ENCODE results near the gene ZNF845. TPM values are rescaled to one million over a fixed set of nuclear protein-coding genes. Genes with fewer than 3 reads are reported as not detected.
A peak's percentile ranks its signal among the peaks of the same experiment; 100 is the strongest.
"Not testable (repeated sequence)": the region's sequence is repeated elsewhere in the genome, so short reads cannot be mapped to it uniquely, and the experiment has no call there.

The ZNF845 gene
- polyA plus RNA-seq, 3 donors from 2014 or later = 3.1 to 8.8 (median 6.4) TPM

- DNase-seq = no peak
- peaks cover 0 to 4% (median 0%) of the 10 kb centered on the region in 3 donors for H3K27me3 Mint-ChIP-seq (ENCODE audit: low read depth in 3 of 3)
- H3K36me3 Mint-ChIP-seq = peaks cover 28 to 34% (median 31%) of the 10 kb centered on the region in 3 donors
- peaks cover 40 to 78% (median 76%) of the 10 kb centered on the region in 6 donors for H3K9me3 Mint-ChIP-seq
- peaks cover 0 to 7% of the 10 kb centered on the region in 2 donors for H3K4me1 Mint-ChIP-seq
- H3K27ac Mint-ChIP-seq = no peak overlapping the region
- no peak overlapping the region for H3K4me3 Mint-ChIP-seq
These were observed 22.2 kb downstream of the ZNF845 start for GRCh38 chr19:53355739-53356138.

DNA sequence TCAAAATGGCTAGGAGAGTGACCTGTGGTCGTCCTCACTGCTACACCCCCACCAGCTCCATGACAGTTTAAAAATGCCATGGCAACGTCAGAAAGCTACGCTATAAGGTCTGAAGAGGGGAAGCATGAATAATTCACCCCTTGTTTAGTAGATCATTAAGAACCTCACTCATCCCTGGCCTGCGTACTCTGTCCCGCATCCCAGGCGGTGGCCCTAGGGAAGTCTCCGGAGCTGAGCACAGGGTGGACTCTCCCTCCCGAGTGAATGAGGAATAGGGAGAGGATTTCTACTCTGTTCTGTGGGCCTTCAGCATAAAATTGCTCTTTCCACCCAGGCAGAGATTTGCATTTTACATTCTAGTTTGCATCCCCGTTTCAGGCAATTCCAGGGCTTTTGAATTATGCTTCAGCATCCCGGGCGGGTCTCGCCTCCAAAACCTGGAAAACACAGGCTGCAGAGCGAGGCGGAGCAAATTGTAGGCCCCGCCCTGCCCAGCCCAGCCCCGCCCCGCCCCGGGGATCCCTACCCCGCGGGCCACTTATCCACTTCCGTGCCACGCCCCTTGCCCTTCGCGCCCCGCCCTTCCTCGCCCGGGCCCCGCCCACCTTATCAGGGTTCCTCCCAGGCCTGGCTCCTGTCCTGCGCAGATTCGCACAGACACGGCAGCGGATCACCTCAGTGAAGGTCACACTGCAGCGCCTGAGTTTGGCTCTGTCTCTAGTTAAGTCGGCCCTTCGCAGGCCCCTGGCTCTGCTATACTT, 24.5 kb downstream of the ZNF845 start:
- Mint-ChIP-seq H3K4me3 (no peak overlapping the region), H3K27ac (no peak overlapping the region), H3K9me3 (peaks cover 20 to 56% (median 53%) of the 10 kb centered on the region in 6 donors), H3K36me3 (peaks cover 7 to 11% (median 11%) of the 10 kb centered on the region in 3 donors), H3K4me1 (peaks cover 0 to 7% of the 10 kb centered on the region in 2 donors), H3K27me3 (ENCODE audit: low read depth in 3 of 3) (peaks cover 0 to 2% (median 0%) of the 10 kb centered on the region in 3 donors)
- no peak for DNase-seq

GRCh38 chr19:53360056-53360455, 26.5 kb downstream of the ZNF845 start:
- H3K36me3 Mint-ChIP-seq; H3K4me3 Mint-ChIP-seq; H3K27me3 Mint-ChIP-seq (ENCODE audit: low read depth in 3 of 3); H3K27ac Mint-ChIP-seq; H3K4me1 Mint-ChIP-seq; DNase-seq: not testable (repeated sequence)
- H3K9me3 Mint-ChIP-seq = peaks cover 15 to 35% (median 34%) of the 10 kb centered on the region in 6 donors

DNA sequence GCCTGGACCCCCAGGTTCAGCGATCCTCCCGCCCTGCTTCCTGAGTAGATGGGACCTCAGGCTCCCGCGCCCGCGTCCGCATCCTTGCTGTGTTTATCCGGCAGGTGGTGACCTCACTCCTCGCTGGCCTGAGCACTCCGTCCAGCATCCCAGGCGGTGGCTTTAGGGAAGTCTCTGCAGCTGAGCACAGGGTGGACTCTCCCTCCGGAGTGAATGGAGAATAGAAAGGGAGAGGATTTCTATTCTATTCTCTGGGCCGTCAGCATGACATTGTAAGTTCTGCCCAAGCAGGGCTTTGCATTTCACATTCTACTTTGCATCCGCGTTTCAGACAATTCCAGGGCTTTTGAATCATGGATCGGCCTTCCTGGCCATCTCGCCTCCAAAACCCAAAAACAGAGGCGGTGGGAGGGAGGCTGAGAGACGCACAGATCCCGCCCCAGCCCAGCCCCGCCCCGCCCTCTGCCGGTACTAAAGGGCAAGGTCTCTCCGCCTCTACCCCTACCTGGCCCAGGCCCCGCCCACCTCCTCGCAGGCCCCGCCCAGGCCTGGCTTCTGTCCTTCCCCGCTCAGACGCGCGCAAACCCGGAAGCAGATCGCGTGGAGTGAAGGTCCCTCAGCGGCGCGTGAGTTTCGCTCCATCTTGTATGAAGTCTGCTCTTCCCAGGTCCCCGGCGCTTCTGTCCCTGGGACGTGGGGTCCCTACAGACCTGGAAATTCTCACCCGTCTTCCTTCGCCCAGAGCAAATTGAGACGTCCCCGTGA, 31.8 kb downstream of the ZNF845 start, which contains the start of gene ZNF525:
TSS of gene ZNF525 (plus strand) at position 572 of the 765 bp plus-strand sequence. CDS start 6,577 bp downstream, outside the sequence.
- Mint-ChIP-seq H3K4me1 (peaks cover 22 to 32% of the 10 kb centered on the region in 2 donors), H3K36me3 (peaks cover 0 to 11% (median 3%) of the 10 kb centered on the region in 3 donors), H3K9me3 (no peaks in the 10 kb centered on the region), H3K4me3 (peak within 1 kb of the TSS; percentile 95 to 98 (median 97)), H3K27me3 (ENCODE audit: low read depth in 3 of 3) (peaks cover 0 to 3% (median 2%) of the 10 kb centered on the region in 3 donors), H3K27ac (peak within 1 kb of the TSS; percentile 88 to 96 (median 94))
- DNase-seq = peak; percentile 94 to 96 (median 95)

GRCh38 chr19:53365899-53366493, 32.4 kb downstream of the ZNF845 start:
- H3K9me3 Mint-ChIP-seq = peaks cover 0 to 2% (median 0%) of the 10 kb centered on the region in 6 donors

GRCh38 chr19:53372196-53372595, 38.6 kb downstream of the ZNF845 start:
- no peak overlapping the region for H3K4me3 Mint-ChIP-seq
- H3K27me3 Mint-ChIP-seq (ENCODE audit: low read depth in 3 of 3) = no peaks in the 10 kb centered on the region
- peaks cover 5 to 10% of the 10 kb centered on the region in 2 donors for H3K4me1 Mint-ChIP-seq
- peaks cover 36 to 66% (median 50%) of the 10 kb centered on the region in 3 donors for H3K36me3 Mint-ChIP-seq
- H3K27ac Mint-ChIP-seq = no peak overlapping the region
- no peak for DNase-seq
- H3K9me3 Mint-ChIP-seq = peaks cover 0 to 8% (median 2%) of the 10 kb centered on the region in 6 donors

More at GRCh38 chr19:53365899-53366493, 32.4 kb downstream of the ZNF845 start:
- Mint-ChIP-seq H3K4me3 (peak overlapping the region; percentile 95 to 98 (median 97)), H3K4me1 (peaks cover 22 to 32% of the 10 kb centered on the region in 2 donors), H3K27ac (peak overlapping the region; percentile 88 to 96 (median 94)), H3K36me3 (peaks cover 0 to 15% (median 8%) of the 10 kb centered on the region in 3 donors), H3K27me3 (ENCODE audit: low read depth in 3 of 3) (peaks cover 0 to 3% (median 2%) of the 10 kb centered on the region in 3 donors)
- DNase-seq = no peak

DNA sequence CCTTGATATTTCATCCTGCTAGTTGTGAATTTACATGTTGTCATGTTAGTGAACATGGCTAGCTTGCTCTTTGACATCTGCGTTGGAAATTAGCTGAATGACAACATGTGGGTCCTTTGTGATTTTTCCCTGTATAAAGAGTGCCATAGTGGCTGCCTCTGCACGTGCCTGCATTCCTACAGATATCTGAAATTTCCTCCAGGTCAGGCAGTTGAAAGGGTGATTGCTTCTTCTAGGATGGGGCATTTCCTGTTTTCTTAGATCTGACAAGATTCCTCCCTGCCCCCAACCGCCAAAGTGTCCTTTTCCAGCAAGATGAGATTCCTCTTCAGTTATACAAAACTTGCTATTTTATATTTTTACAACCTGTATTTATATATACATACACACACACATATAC, 40.7 kb downstream of the ZNF845 start:
- no peak overlapping the region for H3K27ac Mint-ChIP-seq
- DNase-seq = no peak
- no peaks in the 10 kb centered on the region for H3K27me3 Mint-ChIP-seq (ENCODE audit: low read depth in 3 of 3)
- peaks cover 3 to 23% (median 16%) of the 10 kb centered on the region in 6 donors for H3K9me3 Mint-ChIP-seq
- H3K4me1 Mint-ChIP-seq = no peaks in the 10 kb centered on the region
- no peak overlapping the region for H3K4me3 Mint-ChIP-seq
- H3K36me3 Mint-ChIP-seq = peaks cover 55 to 78% (median 67%) of the 10 kb centered on the region in 3 donors

DNA sequence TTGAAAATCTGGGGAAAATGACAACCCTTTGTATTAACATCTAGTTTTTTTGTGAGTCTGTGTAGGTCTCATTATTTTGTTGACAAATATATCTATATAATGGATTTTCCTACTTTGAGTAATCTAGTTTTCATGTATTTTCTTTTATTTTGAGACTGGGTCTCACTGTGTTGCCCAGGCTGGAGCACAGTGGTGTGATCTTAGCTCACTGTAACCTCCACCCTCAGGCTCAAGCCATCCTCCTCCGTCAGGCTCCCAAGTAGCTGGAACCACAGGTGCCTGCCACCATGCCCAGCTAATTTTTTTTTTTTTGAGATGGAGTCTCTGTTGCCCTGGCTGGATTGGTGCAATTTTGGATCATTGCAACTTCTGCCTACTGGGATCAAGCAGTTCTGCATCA, 41.2 kb downstream of the ZNF845 start:
- H3K27ac Mint-ChIP-seq = no peak overlapping the region
- no peaks in the 10 kb centered on the region for H3K4me1 Mint-ChIP-seq
- H3K27me3 Mint-ChIP-seq (ENCODE audit: low read depth in 3 of 3) = no peaks in the 10 kb centered on the region
- no peak for DNase-seq
- H3K9me3 Mint-ChIP-seq = peaks cover 6 to 27% (median 20%) of the 10 kb centered on the region in 6 donors
- H3K4me3 Mint-ChIP-seq = no peak overlapping the region
- H3K36me3 Mint-ChIP-seq = peaks cover 58 to 81% (median 72%) of the 10 kb centered on the region in 3 donors

DNA sequence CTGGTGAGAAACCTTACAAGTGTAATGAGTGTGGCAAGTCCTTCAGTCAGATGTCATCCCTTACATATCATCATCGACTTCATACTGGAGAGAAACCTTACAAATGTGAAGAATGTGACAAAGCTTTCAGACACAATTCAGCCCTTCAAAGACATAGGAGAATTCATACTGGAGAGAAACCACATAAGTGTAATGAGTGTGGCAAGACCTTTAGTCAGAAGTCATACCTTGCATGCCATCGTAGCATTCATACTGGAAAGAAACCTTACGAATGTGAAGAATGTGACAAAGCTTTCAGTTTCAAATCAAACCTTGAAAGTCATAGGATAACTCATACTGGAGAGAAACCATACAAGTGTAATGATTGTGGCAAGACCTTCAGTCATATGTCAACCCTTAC, 47.8 kb downstream of the ZNF845 start:
- DNase-seq = no peak
- Mint-ChIP-seq H3K9me3 (peaks cover 53 to 92% (median 83%) of the 10 kb centered on the region in 6 donors), H3K27me3 (ENCODE audit: low read depth in 3 of 3) (peaks cover 0 to 4% (median 1%) of the 10 kb centered on the region in 3 donors), H3K27ac (no peak overlapping the region), H3K4me3 (no peak overlapping the region), H3K4me1 (no peaks in the 10 kb centered on the region), H3K36me3 (peaks cover 83 to 94% (median 93%) of the 10 kb centered on the region in 3 donors)

- H3K27ac Mint-ChIP-seq = no peak overlapping the region
- DNase-seq = no peak
- peaks cover 35 to 79% (median 72%) of the 10 kb centered on the region in 6 donors for H3K9me3 Mint-ChIP-seq
- no peak overlapping the region for H3K4me3 Mint-ChIP-seq
- peaks cover 32 to 50% (median 35%) of the 10 kb centered on the region in 3 donors for H3K36me3 Mint-ChIP-seq
- peaks cover 0 to 4% (median 1%) of the 10 kb centered on the region in 3 donors for H3K27me3 Mint-ChIP-seq (ENCODE audit: low read depth in 3 of 3)
- H3K4me1 Mint-ChIP-seq = no peaks in the 10 kb centered on the region
These were observed 54.6 kb downstream of the ZNF845 start for GRCh38 chr19:53388168-53388567.

DNA sequence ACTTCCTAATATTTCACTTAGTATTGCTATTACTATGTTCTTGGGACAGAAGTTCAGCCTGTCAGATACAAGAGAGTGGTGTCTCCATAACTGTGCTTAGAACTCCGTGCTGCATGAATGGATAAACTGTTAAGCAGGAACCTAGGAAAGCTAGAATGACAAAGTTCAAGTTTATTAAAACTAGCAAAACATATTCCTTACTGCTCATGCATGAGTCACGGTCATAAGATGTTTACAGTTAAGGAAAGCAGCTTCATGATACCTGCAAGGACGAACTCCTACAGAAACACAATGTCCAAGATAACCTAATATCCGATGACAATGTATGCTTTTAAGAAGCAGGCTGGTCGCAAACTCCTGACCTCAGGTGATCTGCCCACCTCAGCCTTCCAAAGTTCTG, 55.4 kb downstream of the ZNF845 start:
- Mint-ChIP-seq H3K4me1 (peaks cover 0 to 4% of the 10 kb centered on the region in 2 donors), H3K36me3 (peaks cover 26 to 46% (median 30%) of the 10 kb centered on the region in 3 donors), H3K9me3 (peaks cover 29 to 72% (median 65%) of the 10 kb centered on the region in 6 donors), H3K4me3 (no peak overlapping the region), H3K27ac (no peak overlapping the region), H3K27me3 (ENCODE audit: low read depth in 3 of 3) (peaks cover 0 to 4% (median 1%) of the 10 kb centered on the region in 3 donors)
- no peak for DNase-seq

- DNase-seq = no peak
- H3K4me1 Mint-ChIP-seq = peaks cover 1 to 9% of the 10 kb centered on the region in 2 donors
- no peak overlapping the region for H3K4me3 Mint-ChIP-seq
- peaks cover 24 to 43% (median 26%) of the 10 kb centered on the region in 3 donors for H3K36me3 Mint-ChIP-seq
- no peak overlapping the region for H3K27ac Mint-ChIP-seq
- H3K9me3 Mint-ChIP-seq = peaks cover 28 to 66% (median 58%) of the 10 kb centered on the region in 6 donors
- peaks cover 0 to 5% (median 2%) of the 10 kb centered on the region in 3 donors for H3K27me3 Mint-ChIP-seq (ENCODE audit: low read depth in 3 of 3)
These were observed 56.0 kb downstream of the ZNF845 start for GRCh38 chr19:53389571-53389970.

- Mint-ChIP-seq H3K36me3 (peaks cover 20 to 39% (median 22%) of the 10 kb centered on the region in 3 donors), H3K27me3 (ENCODE audit: low read depth in 3 of 3) (peaks cover 1 to 6% (median 5%) of the 10 kb centered on the region in 3 donors), H3K27ac (no peak overlapping the region), H3K9me3 (peaks cover 26 to 62% (median 54%) of the 10 kb centered on the region in 6 donors), H3K4me1 (peaks cover 4 to 13% of the 10 kb centered on the region in 2 donors), H3K4me3 (no peak overlapping the region)
- no peak for DNase-seq
These were observed 56.4 kb downstream of the ZNF845 start for GRCh38 chr19:53389978-53390377.
